Chondrocyte (in vitro differentiated cells): Measurements from ENCODE around the gene XPO1. TPM values are rescaled to one million over a fixed set of nuclear protein-coding genes. Genes with fewer than 3 reads are reported as not detected.

Source experiments
- DNase-seq: peaks from one replicate; pipeline ENCODE4 v3.0.0; 2021; ENCODE audit warnings: mixed read lengths, low spot score
- H3K27ac Mint-ChIP-seq: one replicate; pipeline ENCODE4 v1.8.0; 2021; ENCODE audit warnings: mild to moderate bottlenecking, moderate library complexity, mixed read lengths; ENCODE audit not compliant: unreplicated experiment
- H3K27me3 Mint-ChIP-seq: 2 replicates; pipeline ENCODE4 v1.8.0; 2021; ENCODE audit warnings: low read depth, mixed read lengths
- H3K36me3 Mint-ChIP-seq: 2 replicates; pipeline ENCODE4 v1.8.0; 2021; ENCODE audit warnings: low read depth, mixed read lengths
- H3K4me1 Mint-ChIP-seq: 2 replicates; pipeline ENCODE4 v1.8.0; 2021; ENCODE audit warnings: low read depth, mild to moderate bottlenecking, mixed read lengths
- H3K4me3 Mint-ChIP-seq: one replicate; pipeline ENCODE4 v1.8.0; 2021; ENCODE audit warnings: mild to moderate bottlenecking, moderate library complexity, mixed read lengths; ENCODE audit not compliant: unreplicated experiment
- H3K9me3 Mint-ChIP-seq: 2 replicates; pipeline ENCODE4 v1.8.0; 2021; ENCODE audit warnings: low read depth, mixed read lengths
- total RNA-seq: library from RNA; stranded (reverse); gene quantifications from 3 replicates; pipeline ENCODE4 v1.2.1, GENCODE V29; 2021
- TF ChIP-seq, protein P1 (sequence below): fragments of 200-600 bp; sonication (generic); IDR thresholded peaks from 2 replicates; pipeline ENCODE4 v1.5.0; 2021; ENCODE audit warnings: antibody characterized with exemption, mild to moderate bottlenecking, moderate library complexity

XPO1 gene
- total RNA-seq, 1 donor from 2014 or later: 89.8 TPM

- Mint-ChIP-seq H3K4me1 (peaks cover 38% of the 10 kb centered on the region), H3K9me3 (no peaks in the 10 kb centered on the region), H3K36me3 (peaks cover 5% of the 10 kb centered on the region), H3K27ac (peak overlapping the region; percentile 93), H3K27me3 (no peaks in the 10 kb centered on the region), H3K4me3 (peak overlapping the region; percentile 87)
- TF ChIP-seq, protein P1, sequence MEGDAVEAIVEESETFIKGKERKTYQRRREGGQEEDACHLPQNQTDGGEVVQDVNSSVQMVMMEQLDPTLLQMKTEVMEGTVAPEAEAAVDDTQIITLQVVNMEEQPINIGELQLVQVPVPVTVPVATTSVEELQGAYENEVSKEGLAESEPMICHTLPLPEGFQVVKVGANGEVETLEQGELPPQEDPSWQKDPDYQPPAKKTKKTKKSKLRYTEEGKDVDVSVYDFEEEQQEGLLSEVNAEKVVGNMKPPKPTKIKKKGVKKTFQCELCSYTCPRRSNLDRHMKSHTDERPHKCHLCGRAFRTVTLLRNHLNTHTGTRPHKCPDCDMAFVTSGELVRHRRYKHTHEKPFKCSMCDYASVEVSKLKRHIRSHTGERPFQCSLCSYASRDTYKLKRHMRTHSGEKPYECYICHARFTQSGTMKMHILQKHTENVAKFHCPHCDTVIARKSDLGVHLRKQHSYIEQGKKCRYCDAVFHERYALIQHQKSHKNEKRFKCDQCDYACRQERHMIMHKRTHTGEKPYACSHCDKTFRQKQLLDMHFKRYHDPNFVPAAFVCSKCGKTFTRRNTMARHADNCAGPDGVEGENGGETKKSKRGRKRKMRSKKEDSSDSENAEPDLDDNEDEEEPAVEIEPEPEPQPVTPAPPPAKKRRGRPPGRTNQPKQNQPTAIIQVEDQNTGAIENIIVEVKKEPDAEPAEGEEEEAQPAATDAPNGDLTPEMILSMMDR: no peak
- DNase-seq: no peak
These were observed 2.7 kb downstream of the XPO1 start for GRCh38 chr2:61535449-61535848.

GRCh38 chr2:61534926-61535325 is 3.2 kb downstream of the XPO1 start:
- Mint-ChIP-seq H3K4me3 (peak overlapping the region; percentile 87), H3K36me3 (peaks cover 5% of the 10 kb centered on the region), H3K27ac (peak overlapping the region; percentile 93), H3K27me3 (no peaks in the 10 kb centered on the region), H3K4me1 (peaks cover 43% of the 10 kb centered on the region), H3K9me3 (no peaks in the 10 kb centered on the region)
- DNase-seq: no peak
- TF ChIP-seq, protein P1: no peak

DNA sequence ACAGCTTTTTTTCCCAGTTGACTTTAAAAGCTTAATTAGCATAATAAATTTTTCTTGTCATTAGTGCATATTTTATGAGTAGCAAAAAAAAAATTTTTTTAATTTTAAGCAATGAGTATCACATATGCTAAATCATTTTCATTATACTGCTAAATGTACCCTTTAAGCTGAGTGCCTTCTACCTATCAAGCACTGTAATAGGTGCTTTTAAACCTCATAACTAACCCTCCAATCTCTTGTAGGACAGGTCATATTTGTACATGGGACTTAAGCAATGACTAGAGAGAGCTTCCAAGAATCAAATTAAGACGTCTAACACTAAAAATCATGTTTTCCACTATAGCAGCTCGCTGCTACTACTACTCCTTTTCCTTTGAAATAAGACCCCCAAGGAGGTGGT is 7.4 kb downstream of the XPO1 start:
- Mint-ChIP-seq H3K9me3 (no peaks in the 10 kb centered on the region), H3K27ac (no peak overlapping the region), H3K27me3 (no peaks in the 10 kb centered on the region), H3K4me1 (peaks cover 52% of the 10 kb centered on the region), H3K36me3 (peaks cover 2% of the 10 kb centered on the region), H3K4me3 (no peak overlapping the region)
- DNase-seq: no peak
- TF ChIP-seq, protein P1: no peak

DNA sequence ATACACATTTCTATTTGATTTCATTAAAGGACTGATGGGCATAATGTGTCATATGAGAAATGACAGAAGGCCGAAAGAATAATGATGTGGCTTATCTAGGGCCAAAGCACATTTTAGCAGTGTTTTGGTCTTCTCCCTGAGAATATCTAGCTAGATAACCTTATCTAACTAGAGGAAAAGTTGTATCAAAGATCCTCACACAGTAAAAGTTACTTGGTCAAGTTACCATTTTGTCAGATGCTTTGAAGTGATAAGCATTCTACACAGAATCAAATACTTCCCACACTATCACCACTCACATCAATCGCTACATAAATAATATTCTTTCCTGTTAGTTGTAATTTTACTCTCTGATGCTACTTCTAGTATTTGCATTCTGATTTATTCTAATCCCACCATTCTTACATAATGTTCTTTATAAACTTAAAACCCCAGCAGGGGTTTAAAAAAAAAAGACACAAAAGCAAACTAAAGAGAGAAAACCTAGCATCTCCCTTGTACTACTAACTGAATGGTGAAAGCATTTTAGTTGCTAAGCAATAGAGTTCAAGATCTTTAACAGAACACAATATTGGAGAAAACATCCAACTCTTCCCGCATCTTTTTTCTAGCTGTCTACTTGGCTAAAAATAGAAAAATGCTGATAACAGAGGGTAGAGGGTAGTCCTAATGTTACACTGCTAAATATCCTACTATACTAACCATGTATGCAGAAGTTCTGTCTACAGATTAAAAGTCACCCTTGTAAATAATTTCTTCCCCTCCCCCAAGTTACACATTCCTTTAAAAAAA is 8.0 kb downstream of the XPO1 start:
- DNase-seq: no peak
- TF ChIP-seq, protein P1: no peak
- Mint-ChIP-seq H3K9me3 (no peaks in the 10 kb centered on the region), H3K4me1 (peaks cover 46% of the 10 kb centered on the region), H3K4me3 (no peak overlapping the region), H3K36me3 (peaks cover 2% of the 10 kb centered on the region), H3K27me3 (no peaks in the 10 kb centered on the region), H3K27ac (peak overlapping the region; percentile 57)

DNA sequence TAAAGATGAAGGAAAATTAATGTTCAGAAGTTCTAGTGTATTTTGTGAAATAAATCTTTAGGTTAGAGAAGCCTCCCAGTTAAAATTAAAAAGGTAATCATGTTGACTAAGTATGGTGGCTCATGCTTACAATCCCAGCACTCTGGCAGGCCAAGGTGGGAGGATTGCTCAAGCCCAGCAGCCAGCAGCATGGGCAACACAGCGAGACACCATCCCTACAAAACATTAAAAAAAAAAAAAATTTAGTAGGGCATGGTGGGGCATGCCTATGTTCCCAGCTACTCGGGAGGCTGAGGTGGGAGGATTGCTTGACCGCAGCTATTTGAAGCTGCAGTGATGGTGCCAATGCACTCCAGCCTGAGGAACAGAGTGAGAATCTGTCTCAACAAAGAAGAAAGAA is 17.9 kb downstream of the XPO1 start:
- peaks cover 11% of the 10 kb centered on the region for H3K36me3 Mint-ChIP-seq
- no peak overlapping the region for H3K4me3 Mint-ChIP-seq
- H3K4me1 Mint-ChIP-seq: no peaks in the 10 kb centered on the region
- DNase-seq: no peak
- no peaks in the 10 kb centered on the region for H3K9me3 Mint-ChIP-seq
- H3K27ac Mint-ChIP-seq: no peak overlapping the region
- no peaks in the 10 kb centered on the region for H3K27me3 Mint-ChIP-seq
- TF ChIP-seq, protein P1: no peak
